Psoas muscle (tissue), 8 donors: ENCODE measurements around the gene TRAK1. TPM values are rescaled to one million over a fixed set of nuclear protein-coding genes. Genes with fewer than 3 reads are reported as not detected.

ENCODE experiments used
- ATAC-seq, 4 donors: fragments of 200-7000 bp; cut with Tn5 transposase; one replicate each; pipeline ENCODE4 v1.9.1; 2020; ENCODE audit warnings: moderate library complexity in 3 of 4, mild to moderate bottlenecking in 2 of 4
- DNase-seq, 2 donors: peaks; one replicate each; pipeline ENCODE4 v3.0.0-alpha.2; 2020
- H3K27ac ChIP-seq: fragments of 200-600 bp; one replicate; pipeline ENCODE4 v1.8.0; 2022
- H3K27me3 ChIP-seq, 3 donors: fragments of 200-600 bp in 1 of 3; one replicate each; pipeline versions ENCODE4 v1.6.1 to v1.8.0; 2013 to 2022; ENCODE audit warnings: low read length in 2 of 3, mild to moderate bottlenecking in 2 of 3, moderate library complexity in 1 of 3; ENCODE audit not compliant: insufficient read depth in 3 of 3
- H3K36me3 ChIP-seq, 2 donors: fragments of 200-600 bp in 1 of 2; one replicate each; pipeline versions ENCODE4 v1.6.1 to v1.8.0; 2013 to 2022; ENCODE audit warnings: low read depth in 1 of 2, mild to moderate bottlenecking in 1 of 2, moderate library complexity in 1 of 2; ENCODE audit not compliant: insufficient read depth in 1 of 2
- H3K4me1 ChIP-seq: fragments of 200-600 bp; one replicate; pipeline ENCODE4 v1.8.0; 2022
- H3K4me3 ChIP-seq: fragments of 200-600 bp; one replicate; pipeline ENCODE4 v1.8.0; 2022; ENCODE audit warnings: mild to moderate bottlenecking
- H3K9me3 ChIP-seq: fragments of 200-600 bp; one replicate; pipeline ENCODE4 v1.8.0; 2022
- WGBS, 3 donors: extraction: QIAGEN DNeasy Blood & Tissue Kit; methylation state at CpG; one replicate each; pipeline versions ENCODE4 v1.1.6 to v1.1.7; 2013; 5-methylcytosine and 5-hydroxymethylcytosine counted together
- intact Hi-C, 2 donors: fragments of 100-400 bp; cut with DNase I; formaldehyde crosslinking; loops; one replicate each; pipeline versions ENCODE4 v1.11.0 to v1.14.2; 2022
- polyA plus RNA-seq, 3 donors: library from polyadenylated mRNA; stranded (reverse); fragments of 200-250 nt; gene quantifications; one replicate each; pipeline ENCODE4 v1.2.3, GENCODE V29; 2013
- total RNA-seq, 4 donors: library from RNA; stranded (reverse); fragmentation: NEBNext Ultra II Directional in 2 of 4; extraction: Animal tissue kit (Norgen Biotek cat#: 25700) in 2 of 4; gene quantifications; one replicate each; pipeline versions ENCODE4 v1.2.1 to v1.2.4, GENCODE V29; 2021 to 2023
- TF ChIP-seq, protein P1 (sequence below): fragments of 200-600 bp; IDR thresholded peaks from one replicate; pipeline ENCODE4 v1.8.0; 2022; ENCODE audit warnings: antibody characterized with exemption
- donor health status: healthy with polysubstance abuse.
- donor health status: DM: no; HTN: no; CAD: no; lungs with moderate emphysema.
- donor health status: Bipolar disorder and iron deficiency.
- donor health status: healthy.
- donor health status: DM: yes; HTN: yes; CAD: no.
- donor health status: DM: no; HTN: no; CAD: no.
- donor health status: DM: no; HTN: no; CAD: no.
- donor health status: DM: yes; HTN: yes; CAD: no.

TRAK1 gene
- total and polyA plus RNA-seq, 7 donors: 30.8 to 128 (median 94.8) TPM

DNA sequence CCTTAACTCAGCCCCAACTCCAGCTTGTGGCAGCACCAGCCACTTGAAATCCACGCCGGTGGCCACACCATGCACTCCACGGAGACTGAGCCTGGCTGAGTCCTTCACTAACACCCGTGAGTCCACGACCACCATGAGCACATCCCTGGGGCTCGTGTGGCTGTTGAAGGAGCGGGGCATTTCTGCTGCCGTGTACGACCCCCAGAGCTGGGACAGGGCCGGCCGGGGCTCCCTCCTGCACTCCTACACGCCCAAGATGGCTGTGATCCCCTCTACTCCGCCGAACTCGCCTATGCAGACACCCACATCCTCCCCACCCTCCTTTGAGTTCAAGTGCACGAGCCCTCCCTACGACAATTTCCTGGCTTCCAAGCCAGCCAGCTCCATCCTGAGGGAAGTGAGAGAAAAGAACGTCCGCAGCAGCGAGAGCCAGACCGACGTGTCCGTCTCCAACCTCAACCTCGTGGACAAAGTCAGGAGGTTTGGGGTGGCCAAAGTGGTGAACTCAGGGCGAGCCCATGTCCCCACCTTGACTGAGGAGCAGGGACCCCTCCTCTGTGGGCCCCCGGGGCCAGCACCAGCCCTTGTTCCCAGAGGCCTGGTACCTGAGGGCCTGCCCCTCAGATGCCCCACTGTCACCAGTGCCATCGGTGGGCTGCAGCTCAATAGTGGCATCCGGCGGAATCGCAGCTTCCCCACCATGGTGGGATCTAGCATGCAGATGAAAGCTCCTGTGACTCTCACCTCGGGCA lies 132.0 kb downstream of the TRAK1 start:
- H3K27me3 ChIP-seq: no peaks in the 10 kb centered on the region
- H3K27ac ChIP-seq: no peak overlapping the region
- DNase-seq (no peak), ATAC-seq (no peak)
- intact Hi-C loops: loop anchor here in 1 of 2 donors (5.0 to 10.0 kb wide), 2 partner anchors 324 to 328 kb away; no protein-coding TSS in a partner anchor
- TF ChIP-seq, protein P1, sequence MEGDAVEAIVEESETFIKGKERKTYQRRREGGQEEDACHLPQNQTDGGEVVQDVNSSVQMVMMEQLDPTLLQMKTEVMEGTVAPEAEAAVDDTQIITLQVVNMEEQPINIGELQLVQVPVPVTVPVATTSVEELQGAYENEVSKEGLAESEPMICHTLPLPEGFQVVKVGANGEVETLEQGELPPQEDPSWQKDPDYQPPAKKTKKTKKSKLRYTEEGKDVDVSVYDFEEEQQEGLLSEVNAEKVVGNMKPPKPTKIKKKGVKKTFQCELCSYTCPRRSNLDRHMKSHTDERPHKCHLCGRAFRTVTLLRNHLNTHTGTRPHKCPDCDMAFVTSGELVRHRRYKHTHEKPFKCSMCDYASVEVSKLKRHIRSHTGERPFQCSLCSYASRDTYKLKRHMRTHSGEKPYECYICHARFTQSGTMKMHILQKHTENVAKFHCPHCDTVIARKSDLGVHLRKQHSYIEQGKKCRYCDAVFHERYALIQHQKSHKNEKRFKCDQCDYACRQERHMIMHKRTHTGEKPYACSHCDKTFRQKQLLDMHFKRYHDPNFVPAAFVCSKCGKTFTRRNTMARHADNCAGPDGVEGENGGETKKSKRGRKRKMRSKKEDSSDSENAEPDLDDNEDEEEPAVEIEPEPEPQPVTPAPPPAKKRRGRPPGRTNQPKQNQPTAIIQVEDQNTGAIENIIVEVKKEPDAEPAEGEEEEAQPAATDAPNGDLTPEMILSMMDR: no peak
- no peaks in the 10 kb centered on the region for H3K9me3 ChIP-seq
- peaks cover 3 to 45% of the 10 kb centered on the region in 2 donors for H3K36me3 ChIP-seq
- H3K4me1 ChIP-seq: peaks cover 14% of the 10 kb centered on the region
- 90 to 91% (median 90%) methylated on average over 31 of the region's 31 CpGs for WGBS, 3 donors
- H3K4me3 ChIP-seq: no peak overlapping the region

DNA sequence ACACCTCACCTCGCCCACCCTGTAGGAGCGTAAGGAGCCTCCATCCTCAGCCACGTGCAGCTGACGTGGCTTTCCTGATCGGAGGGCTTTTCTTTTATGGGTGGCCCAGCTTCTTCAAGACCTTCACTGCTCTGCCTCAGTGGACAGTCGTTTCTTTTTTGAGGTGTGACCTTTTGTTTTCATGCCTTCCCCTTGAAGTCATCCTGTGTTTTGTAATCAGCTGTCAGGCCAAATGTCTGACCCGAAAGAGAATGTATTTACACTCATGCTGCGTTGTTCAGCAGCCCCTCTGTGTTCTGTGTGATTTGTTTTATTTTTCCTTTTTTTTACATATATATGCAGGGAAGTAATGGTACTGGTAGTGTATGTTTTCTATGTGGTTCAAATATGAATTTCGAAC lies 133.0 kb downstream of the TRAK1 start:
- 61 to 73% (median 72%) methylated on average over 9 of the region's 9 CpGs for WGBS, 3 donors
- Histone ChIP-seq H3K4me3 (no peak overlapping the region), H3K9me3 (no peaks in the 10 kb centered on the region), H3K4me1 (peaks cover 14% of the 10 kb centered on the region), H3K27ac (peak overlapping the region; percentile 79), H3K27me3 (no peaks in the 10 kb centered on the region), H3K36me3 (peaks cover 3 to 45% of the 10 kb centered on the region in 2 donors)
- ATAC-seq (peak in 2 of 4 donors; percentile 52 to 53), DNase-seq (no peak)
- TF ChIP-seq, protein P1: no peak
- intact Hi-C loops: loop anchor here in 1 of 2 donors (5.0 to 10.0 kb wide), 2 partner anchors 323 to 329 kb away; no protein-coding TSS in a partner anchor

DNA sequence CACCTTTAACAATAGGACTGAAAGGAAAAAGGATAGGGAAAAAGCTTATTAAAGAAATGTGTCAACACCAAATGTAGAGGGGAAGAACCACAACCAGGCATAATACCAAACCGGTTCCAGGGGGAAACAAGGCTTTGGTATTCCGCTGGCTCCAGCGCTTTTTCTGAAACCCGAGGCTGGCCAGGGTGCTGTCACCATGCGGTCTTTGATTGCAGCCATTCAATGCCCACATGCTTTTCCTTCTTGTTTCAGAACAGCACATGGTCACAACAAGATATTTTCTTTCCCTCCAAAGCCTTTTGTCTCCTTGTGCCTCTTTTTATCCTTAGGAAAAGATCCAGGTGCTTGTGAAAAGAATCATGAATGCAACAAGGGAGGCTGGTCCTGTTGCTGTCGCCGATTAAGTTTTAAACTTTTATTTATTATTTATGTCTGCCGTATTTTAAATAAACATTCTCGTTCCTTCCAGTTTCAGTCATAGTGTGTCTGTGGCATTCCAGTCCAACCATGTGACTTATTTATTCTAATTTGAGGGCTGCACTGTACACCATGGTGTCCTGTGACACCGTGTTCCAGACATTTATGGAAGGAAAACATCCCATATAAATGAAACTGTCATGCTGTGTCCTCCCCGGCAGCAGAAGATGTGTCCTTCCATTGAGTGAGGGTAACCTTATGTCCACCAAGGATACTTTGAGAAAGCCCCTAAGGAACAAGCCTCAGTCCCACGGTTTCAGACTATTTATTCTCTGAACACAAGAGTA lies 133.7 kb downstream of the TRAK1 start:
- peaks cover 14% of the 10 kb centered on the region for H3K4me1 ChIP-seq
- DNase-seq (no peak), ATAC-seq (peak; percentile 70 to 92 (median 80))
- H3K27me3 ChIP-seq: no peaks in the 10 kb centered on the region
- peak overlapping the region; percentile 44 for H3K4me3 ChIP-seq
- peaks cover 3 to 38% of the 10 kb centered on the region in 2 donors for H3K36me3 ChIP-seq
- intact Hi-C loops: loop anchor here (5.0 to 10.0 kb wide), 3 partner anchors 317 to 330 kb away; no protein-coding TSS in a partner anchor
- H3K27ac ChIP-seq: peak overlapping the region; percentile 79
- TF ChIP-seq, protein P1: no peak
- no peaks in the 10 kb centered on the region for H3K9me3 ChIP-seq
- WGBS, 3 donors: 32 to 60% (median 42%) methylated on average over 12 of the region's 12 CpGs

DNA sequence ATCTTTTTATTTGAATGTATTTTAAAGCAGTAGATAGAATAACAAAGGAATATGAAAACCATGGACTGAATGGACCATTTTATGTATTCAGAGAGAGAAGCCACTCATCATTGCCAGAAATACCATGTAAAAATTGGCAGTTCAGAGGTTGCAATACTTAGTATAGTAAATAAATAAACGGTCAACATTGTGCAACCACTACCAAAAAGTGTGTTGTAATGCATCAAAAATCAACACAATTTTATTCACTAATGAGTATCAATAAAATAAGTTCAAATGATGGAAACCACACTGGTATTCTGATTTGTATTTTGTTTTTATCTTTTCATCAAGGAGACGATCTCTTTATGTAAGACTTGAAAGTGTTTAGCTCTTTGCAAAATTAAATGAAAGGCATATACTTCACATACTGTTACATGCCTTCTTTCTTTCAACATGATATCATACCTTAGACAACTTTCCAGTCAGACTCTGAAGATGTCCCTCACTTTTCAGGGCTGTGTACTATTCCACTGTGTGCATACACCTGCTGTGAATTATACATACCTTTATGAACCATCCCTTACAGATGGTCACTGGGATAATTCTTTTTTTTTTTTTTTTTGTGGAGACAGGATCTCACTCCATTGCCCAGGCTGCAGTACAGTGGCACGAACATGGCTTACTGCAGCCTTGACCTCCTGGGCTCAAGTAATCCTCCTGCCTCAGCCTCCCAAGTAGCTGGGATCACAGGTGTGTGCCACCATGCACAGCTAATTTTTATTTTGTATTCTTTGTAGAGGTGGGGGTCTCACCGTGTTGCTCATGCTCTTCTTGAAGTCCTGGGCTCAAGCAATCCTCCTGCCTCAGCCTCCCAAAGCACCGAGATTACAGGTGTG lies 134.6 kb downstream of the TRAK1 start:
- Histone ChIP-seq H3K4me3 (no peak overlapping the region), H3K9me3 (no peaks in the 10 kb centered on the region), H3K27me3 (no peaks in the 10 kb centered on the region), H3K27ac (peak overlapping the region; percentile 79), H3K36me3 (peaks cover 3 to 29% of the 10 kb centered on the region in 2 donors), H3K4me1 (peaks cover 14% of the 10 kb centered on the region)
- DNase-seq (no peak), ATAC-seq (no peak)
- WGBS, 3 donors: 71 to 97% (median 88%) methylated on average over 5 of the region's 5 CpGs
- TF ChIP-seq, protein P1: no peak
- intact Hi-C loops: loop anchor here (5.0 to 10.0 kb wide), 2 partner anchors 317 to 331 kb away; no protein-coding TSS in a partner anchor
